GM18951 (cell line): ENCODE data around the gene ANKRD13B.

Experiments
- POLR2A ChIP-seq: IDR thresholded peaks from 4 replicates; pipeline ENCODE4 v1.6.1; 2011; ENCODE audit warnings: mild to moderate bottlenecking; ENCODE audit not compliant: insufficient read length, insufficient read depth; ENCODE audit errors: extremely low read depth
- in situ Hi-C: fragments of 300-500 bp; cut with MboI; formaldehyde crosslinking; loops from one replicate; pipeline ENCODE4 v1.12.0; 2022; ENCODE audit warnings: low sequenced_read_pairs, mixed read lengths, inconsistent platforms; ENCODE audit not compliant: unreplicated experiment

The ANKRD13B gene

GRCh38 chr17:29582254-29582765, 10.6 kb upstream of the ANKRD13B start:
- no peak for TF ChIP-seq POLR2A
- in situ Hi-C loops: no loop called here

DNA sequence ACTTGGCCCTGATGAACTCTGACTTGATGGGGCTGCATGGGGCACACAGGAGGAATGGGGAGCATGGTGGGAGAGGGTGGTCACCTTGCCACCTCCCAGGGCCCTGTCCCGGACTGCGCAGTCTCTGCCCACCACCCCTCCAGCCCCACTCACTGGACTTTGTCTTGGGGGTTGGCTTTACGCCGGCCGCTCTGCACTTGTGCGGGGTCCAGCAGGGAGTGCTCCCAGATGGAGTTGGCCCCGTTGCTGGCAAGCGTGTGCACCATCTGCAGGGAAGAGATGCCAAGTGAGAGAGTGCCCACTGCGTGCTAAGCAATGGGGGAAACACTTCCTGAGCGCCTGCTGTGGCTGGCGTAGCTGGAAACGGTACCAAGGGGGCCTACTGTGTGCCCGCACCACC, 10.2 kb upstream of the ANKRD13B start:
- TF ChIP-seq POLR2A: no peak
- in situ Hi-C loops: no loop called here

DNA sequence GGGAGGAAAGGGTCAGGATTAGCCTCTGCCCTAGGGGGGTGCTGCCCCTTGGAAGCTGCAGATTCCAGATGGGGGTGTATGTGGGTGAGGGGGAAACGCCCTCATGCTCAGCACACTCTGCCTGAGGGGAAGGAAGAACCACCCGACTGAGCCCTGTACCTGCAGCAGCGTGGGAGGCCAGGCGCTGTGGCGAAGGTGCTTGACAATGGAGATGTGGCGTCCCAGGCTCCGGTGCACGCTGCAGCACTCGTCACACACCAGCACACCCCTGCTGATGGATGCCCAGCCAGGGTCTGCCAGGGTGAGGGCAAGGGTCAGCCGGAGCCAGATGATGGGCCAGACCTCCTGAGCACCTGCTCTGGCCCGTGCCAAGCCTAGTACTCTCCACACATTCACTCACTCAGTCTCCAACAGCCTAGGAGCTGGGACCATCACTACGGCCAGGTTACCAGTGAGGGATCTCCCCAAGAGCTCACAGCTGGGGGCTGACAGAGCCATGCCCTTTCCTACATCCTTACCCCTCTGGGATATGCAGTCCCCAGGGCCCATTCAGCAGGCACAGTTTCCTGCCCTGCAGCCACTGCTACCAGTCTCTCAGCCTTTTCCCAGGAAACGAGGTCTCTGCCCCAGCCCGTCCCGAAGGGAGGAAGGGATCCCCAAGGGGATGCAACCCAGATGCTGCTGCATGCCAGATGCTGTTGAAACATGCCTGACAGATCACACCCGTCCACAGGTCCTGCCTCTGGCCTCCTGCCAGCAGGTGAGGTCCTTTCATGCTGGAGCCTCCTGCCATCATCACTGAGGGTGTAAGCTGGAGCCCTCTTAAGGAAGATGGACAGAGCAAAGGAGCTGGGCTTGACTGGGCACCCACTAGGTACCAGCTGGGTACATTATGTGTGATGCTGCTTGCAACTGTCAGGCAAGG, 9.3 kb upstream of the ANKRD13B start:
- no peak for TF ChIP-seq POLR2A
- in situ Hi-C loops: no loop called here

DNA sequence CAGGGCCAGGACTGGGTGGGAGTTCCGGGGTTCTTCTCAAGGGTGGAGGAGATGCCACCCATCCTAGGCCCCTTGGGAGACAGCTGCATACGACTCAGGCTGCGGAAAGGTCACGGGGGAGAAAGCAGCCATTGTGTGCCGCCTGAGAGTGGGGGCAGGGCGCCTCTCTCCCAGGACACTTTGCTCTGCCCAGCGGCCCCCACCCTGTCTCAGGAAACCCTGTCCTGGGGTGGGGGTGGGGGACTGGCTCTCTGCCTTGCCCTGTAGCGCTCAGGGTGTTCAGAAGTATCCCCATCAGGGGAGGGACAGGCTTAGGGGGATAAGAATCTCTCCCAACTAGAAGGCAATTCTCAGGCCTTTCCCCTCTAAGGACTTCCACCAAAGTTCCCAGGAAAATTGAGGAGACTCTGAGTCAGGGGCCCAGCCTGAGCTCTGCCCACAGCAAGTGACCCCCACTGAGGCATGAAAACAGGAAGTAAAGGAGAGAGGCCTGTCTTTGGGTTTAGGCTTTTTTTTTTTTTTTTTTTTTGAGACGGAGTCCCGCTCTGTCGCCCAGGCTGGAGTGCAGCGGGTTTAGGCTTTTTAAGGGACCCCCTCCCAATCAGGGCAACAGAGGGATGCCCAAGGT, 8.4 kb upstream of the ANKRD13B start:
- TF ChIP-seq POLR2A: no peak
- in situ Hi-C loops: no loop called here

DNA sequence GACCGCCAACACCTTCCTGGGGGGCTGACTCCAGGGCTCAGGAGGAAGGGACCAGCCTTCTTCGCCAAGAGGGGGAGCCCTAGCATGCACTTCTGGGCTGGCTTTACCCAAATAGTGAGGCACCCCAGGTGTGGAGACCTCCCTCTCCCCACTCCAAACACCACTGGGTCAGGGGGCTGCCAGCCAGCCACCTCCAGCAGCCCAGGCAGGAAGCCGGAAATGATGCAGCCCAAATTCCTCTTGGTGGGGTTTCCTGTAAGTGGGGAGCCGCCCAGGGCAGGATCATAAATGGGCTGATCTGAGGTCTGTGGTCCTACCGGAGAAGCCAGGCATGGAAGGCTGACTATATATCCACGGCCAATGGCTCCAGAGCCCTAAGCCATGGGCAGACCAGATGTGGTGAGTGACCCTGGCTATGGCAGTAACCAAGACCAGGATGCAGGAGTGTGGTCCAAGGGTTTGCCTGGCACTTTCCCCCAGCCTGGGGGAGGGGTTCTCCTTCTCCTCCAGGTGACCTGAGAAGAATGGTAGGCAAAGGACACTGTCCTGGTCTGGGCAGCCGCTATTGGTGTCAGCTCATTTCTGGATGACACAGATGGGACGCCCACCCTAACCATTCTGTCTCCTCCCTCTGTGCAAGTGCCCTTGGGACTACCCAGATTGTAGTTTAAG, 7.7 kb upstream of the ANKRD13B start:
- no peak for TF ChIP-seq POLR2A
- in situ Hi-C loops: no loop called here

DNA sequence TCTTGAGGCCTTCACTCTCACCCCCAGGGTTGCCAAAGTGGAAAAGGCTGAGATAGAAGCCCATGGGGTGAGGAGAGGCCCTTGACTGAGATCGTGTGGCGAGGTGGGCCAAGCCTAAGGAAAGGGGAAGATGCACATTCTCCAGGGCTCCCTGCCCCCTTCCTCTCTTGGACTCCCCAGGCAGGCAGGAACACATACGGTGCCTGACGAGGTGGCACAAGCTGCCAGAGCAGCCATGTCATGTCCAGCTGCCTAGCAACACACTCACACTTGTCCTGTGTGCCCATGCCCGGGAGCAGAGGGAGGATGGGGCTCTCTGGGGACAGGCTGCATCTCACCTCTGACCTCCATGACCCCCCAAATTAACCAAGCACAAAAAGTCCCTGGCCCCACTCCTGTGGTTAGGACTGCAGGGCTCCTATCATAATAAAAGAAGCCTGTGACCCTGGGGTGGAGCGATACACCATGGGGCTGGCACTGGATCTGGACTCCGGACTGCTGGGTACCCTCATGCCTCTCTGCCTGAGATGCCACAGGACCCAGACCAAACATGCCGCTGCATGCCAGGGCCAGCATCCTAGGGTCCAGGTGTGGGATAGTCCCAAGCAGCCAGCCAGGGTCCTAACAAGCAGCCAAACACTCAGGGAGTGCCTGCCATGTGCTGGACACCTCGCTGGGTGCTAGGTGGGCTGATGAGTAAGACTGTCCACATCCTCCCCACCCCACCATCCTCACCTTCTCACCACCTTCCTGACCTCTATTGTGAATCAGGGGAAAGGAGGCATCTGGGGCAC, 6.1 kb upstream of the ANKRD13B start:
- in situ Hi-C loops: no loop called here
- TF ChIP-seq POLR2A: no peak

- TF ChIP-seq POLR2A: no peak
- in situ Hi-C loops: no loop called here
Observed at GRCh38 chr17:29587591-29587990, 5.3 kb upstream of the ANKRD13B start.

DNA sequence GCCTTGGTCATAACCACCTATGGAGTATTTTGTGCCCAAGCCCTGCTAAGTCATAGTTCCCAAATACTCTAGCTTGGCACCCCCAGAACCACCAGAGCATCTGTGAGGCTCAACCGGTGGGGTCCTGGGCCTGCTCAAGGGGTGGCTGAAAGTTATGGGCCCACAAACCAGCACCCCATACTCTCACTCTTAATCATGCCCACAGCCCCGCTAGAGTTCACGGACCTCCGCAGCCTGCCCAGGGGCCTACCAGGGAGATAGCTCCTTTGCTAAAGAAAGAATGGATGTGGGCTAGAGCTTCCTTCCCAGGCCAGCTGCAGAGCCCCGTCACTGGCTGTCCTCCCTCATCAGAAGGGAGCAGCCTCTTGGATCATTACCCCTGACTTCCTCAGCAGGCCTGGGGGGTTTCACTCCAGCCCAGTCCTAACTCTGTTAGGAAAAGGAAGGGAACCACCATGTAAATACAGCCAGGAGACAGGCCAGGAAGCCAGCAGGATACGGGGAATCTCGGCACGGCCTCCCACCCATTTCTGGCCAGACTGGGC, 4.8 kb upstream of the ANKRD13B start:
- no peak for TF ChIP-seq POLR2A
- in situ Hi-C loops: no loop called here

- in situ Hi-C loops: no loop called here
- no peak for TF ChIP-seq POLR2A
Observed at GRCh38 chr17:29588562-29589411, 4.1 kb upstream of the ANKRD13B start.

DNA sequence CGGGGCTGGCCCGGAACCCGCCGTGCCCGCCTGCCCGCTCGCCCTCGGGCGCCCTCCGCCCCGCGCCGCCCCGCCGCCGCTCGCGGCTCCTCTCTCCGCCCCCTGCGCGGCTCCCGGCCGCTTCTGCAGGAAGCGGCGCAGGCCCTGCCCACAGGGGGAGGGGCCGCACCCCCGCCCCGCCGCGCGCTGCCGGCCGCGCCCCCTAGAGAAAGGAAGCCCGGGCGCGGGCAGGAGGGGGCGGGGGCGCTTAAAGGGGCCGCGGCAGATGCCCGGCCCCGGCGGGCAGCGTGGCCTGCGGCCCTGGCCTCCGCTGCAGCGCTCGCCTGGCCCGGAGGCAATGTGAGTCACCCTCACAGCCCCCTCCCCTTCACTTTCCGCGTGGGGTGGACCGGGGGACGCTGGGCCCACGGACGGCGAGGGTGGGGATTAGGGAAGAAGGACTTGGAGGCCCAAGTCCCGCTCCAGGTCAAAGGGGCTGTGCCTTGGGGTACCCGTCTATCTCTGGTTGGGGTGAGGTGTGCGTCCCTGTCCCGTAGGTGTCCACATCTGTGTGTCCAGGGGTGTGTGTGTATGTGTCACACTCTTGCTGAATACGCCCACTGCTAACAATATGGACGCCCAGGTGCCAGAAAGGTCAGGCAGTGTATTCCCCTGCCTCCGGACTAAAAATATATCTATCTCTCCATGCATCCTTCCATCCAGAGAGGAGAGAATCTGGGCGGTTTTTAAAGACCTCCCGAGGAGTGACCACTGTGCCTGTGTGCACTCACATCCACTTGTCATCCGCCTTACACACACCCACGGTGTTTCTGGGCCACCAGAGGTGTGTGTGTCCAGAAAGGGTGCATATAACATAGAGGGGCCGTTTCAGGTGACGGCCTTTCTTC, 3.2 kb upstream of the ANKRD13B start, which contains the start of gene GIT1:
Gene GIT1, minus strand, starts transcription at position 125 of the 887 bp plus-strand sequence. CDS start 270 bp downstream, outside the sequence.
- peak; percentile 73 for TF ChIP-seq POLR2A
- in situ Hi-C loops: no loop called here
